ENCODE data around the gene SRRM5. TPM values are rescaled to one million over a fixed set of nuclear protein-coding genes. Genes with fewer than 3 reads are reported as not detected.

Gene SRRM5
- 0.06 TPM in 1 of 2 replicates, not detected in the other for total RNA-seq

GRCh38 chr19:43611788-43612187, at the start of gene SRRM5:
TSS of gene SRRM5 (plus strand) at chr19:43612088. CDS start at chr19:43612122, 34 bp downstream.

GRCh38 chr19:43575156-43575950, 36.5 kb upstream of the SRRM5 start, which contains the start of the genes PINLYP and XRCC1:
TSS of gene PINLYP (plus strand) at chr19:43575801. CDS start at chr19:43577192, 1,391 bp downstream.
TSS of gene XRCC1 (minus strand) at chr19:43575527. CDS start at chr19:43575458, 69 bp downstream.

GRCh38 chr19:43595999-43596841, 15.7 kb upstream of the SRRM5 start, which contains the start of the genes IRGQ and ZNF576:
TSS of gene IRGQ (minus strand) at chr19:43596134. CDS start at chr19:43595338, 796 bp downstream.
TSS of gene ZNF576 (plus strand) at chr19:43596595. CDS start at chr19:43597109, 514 bp downstream.

GRCh38 chr19:43619262-43620060, 7.6 kb downstream of the SRRM5 start, which contains the start of gene ZNF428:
TSS of gene ZNF428 (minus strand) at chr19:43619629. CDS start at chr19:43614304, 5,325 bp downstream.

GRCh38 chr19:43639519-43640423, 27.9 kb downstream of the SRRM5 start, which contains the start of gene CADM4:
TSS of gene CADM4 (minus strand) at chr19:43639850. CDS start at chr19:43639790, 60 bp downstream.

Other genes starting within 250 kb of the SRRM5 start
- not detected in 2 replicates for gene TEX101, start 197.2 kb upstream of the SRRM5 start, total RNA-seq
- gene LYPD3, start 146.5 kb upstream of the SRRM5 start, total RNA-seq, result 0.44 and 0.75 TPM in 2 replicates
- gene PHLDB3, start 107.3 kb upstream of the SRRM5 start, total RNA-seq, result 5.9 and 14.7 TPM in 2 replicates
- gene ETHE1, start 84.9 kb upstream of the SRRM5 start, total RNA-seq, result 30.5 and 39.4 TPM in 2 replicates
- gene ZNF575, start 78.9 kb upstream of the SRRM5 start, total RNA-seq, result 0.15 and 0.25 TPM in 2 replicates
- 17.7 and 23.3 TPM in 2 replicates for gene XRCC1, start 36.6 kb upstream of the SRRM5 start, total RNA-seq
- 1.4 and 1.9 TPM in 2 replicates for gene PINLYP, start 36.3 kb upstream of the SRRM5 start, total RNA-seq
- 10.7 and 36.8 TPM in 2 replicates for gene IRGQ, start 16.0 kb upstream of the SRRM5 start, total RNA-seq
- gene ZNF576, start 15.5 kb upstream of the SRRM5 start, total RNA-seq, result 7.0 and 12.8 TPM in 2 replicates
- gene ZNF428, start 7.5 kb downstream of the SRRM5 start, total RNA-seq, result 38.2 and 38.6 TPM in 2 replicates
- gene CADM4, start 27.8 kb downstream of the SRRM5 start, total RNA-seq, result 0.81 and 1.2 TPM in 2 replicates
- gene PLAUR, start 58.1 kb downstream of the SRRM5 start, total RNA-seq, result 36.4 and 50.4 TPM in 2 replicates
- gene IRGC, start 104.0 kb downstream of the SRRM5 start, total RNA-seq, result not detected in 2 replicates
- 12.7 and 15.5 TPM in 2 replicates for gene SMG9, start 142.9 kb downstream of the SRRM5 start, total RNA-seq
- not detected in 2 replicates for gene KCNN4, start 168.9 kb downstream of the SRRM5 start, total RNA-seq
- 1.00 and 1.5 TPM in 2 replicates for gene LYPD5, start 190.4 kb downstream of the SRRM5 start, total RNA-seq
- gene ZNF283, start 215.2 kb downstream of the SRRM5 start, total RNA-seq, result 3.2 and 5.5 TPM in 2 replicates